HL-60 (cell line): ENCODE results near the gene NBPF11.
"Not testable (repeated sequence)": the region's sequence is repeated elsewhere in the genome, so short reads cannot be mapped to it uniquely, and the experiment has no call there.

Experiments
- GABPA ChIP-seq: IDR thresholded peaks from 2 replicates; pipeline ENCODE4 v1.6.1; 2012; ENCODE audit warnings: low read depth
- POLR2AphosphoS5 ChIP-seq: IDR thresholded peaks from 2 replicates; pipeline ENCODE4 v1.6.1; 2012; ENCODE audit warnings: low read depth
- SPI1 ChIP-seq: IDR thresholded peaks from 2 replicates; pipeline ENCODE4 v1.6.1; 2012; ENCODE audit warnings: low read depth, mild to moderate bottlenecking, borderline replicate concordance
- TF ChIP-seq, protein P1 (sequence below): IDR thresholded peaks from one replicate; pipeline ENCODE4 v1.5.1; 2011; ENCODE audit warnings: low read length, control low read depth, inconsistent platforms; ENCODE audit not compliant: insufficient read depth
- TF ChIP-seq, protein P2 (sequence below): IDR thresholded peaks from 2 replicates; pipeline ENCODE4 v1.6.1; 2012; ENCODE audit warnings: low read depth; ENCODE audit not compliant: insufficient replicate concordance

DNA sequence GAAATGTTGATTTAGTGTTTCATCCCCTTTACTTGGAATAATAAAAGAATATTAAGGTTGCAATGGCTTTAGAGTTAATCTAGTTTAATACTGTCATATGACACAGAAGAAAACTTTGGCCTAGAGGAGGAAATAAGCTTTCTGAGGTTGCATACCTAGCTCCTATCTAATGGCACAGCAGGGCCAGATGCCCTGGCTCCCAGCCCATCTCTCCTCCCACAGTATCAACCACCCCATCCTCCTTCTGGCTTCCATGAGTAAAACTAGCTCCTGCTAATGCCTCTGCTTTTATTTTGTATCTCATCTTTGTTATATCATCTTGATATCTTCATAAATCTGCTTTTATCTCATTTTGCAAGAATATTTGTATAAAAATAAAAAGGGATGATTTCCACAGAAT is 19.9 kb upstream of the NBPF11 start:
- TF ChIP-seq, protein P1, sequence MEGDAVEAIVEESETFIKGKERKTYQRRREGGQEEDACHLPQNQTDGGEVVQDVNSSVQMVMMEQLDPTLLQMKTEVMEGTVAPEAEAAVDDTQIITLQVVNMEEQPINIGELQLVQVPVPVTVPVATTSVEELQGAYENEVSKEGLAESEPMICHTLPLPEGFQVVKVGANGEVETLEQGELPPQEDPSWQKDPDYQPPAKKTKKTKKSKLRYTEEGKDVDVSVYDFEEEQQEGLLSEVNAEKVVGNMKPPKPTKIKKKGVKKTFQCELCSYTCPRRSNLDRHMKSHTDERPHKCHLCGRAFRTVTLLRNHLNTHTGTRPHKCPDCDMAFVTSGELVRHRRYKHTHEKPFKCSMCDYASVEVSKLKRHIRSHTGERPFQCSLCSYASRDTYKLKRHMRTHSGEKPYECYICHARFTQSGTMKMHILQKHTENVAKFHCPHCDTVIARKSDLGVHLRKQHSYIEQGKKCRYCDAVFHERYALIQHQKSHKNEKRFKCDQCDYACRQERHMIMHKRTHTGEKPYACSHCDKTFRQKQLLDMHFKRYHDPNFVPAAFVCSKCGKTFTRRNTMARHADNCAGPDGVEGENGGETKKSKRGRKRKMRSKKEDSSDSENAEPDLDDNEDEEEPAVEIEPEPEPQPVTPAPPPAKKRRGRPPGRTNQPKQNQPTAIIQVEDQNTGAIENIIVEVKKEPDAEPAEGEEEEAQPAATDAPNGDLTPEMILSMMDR: not testable (repeated sequence)
- not testable (repeated sequence) for TF ChIP-seq GABPA, POLR2AphosphoS5, SPI1
- TF ChIP-seq, protein P2, sequence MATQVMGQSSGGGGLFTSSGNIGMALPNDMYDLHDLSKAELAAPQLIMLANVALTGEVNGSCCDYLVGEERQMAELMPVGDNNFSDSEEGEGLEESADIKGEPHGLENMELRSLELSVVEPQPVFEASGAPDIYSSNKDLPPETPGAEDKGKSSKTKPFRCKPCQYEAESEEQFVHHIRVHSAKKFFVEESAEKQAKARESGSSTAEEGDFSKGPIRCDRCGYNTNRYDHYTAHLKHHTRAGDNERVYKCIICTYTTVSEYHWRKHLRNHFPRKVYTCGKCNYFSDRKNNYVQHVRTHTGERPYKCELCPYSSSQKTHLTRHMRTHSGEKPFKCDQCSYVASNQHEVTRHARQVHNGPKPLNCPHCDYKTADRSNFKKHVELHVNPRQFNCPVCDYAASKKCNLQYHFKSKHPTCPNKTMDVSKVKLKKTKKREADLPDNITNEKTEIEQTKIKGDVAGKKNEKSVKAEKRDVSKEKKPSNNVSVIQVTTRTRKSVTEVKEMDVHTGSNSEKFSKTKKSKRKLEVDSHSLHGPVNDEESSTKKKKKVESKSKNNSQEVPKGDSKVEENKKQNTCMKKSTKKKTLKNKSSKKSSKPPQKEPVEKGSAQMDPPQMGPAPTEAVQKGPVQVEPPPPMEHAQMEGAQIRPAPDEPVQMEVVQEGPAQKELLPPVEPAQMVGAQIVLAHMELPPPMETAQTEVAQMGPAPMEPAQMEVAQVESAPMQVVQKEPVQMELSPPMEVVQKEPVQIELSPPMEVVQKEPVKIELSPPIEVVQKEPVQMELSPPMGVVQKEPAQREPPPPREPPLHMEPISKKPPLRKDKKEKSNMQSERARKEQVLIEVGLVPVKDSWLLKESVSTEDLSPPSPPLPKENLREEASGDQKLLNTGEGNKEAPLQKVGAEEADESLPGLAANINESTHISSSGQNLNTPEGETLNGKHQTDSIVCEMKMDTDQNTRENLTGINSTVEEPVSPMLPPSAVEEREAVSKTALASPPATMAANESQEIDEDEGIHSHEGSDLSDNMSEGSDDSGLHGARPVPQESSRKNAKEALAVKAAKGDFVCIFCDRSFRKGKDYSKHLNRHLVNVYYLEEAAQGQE: not testable (repeated sequence)
